Measurements from ENCODE around the gene TENT4A.

The TENT4A gene

GRCh38 chr5:6775571-6775970, 62.3 kb downstream of the TENT4A start:
- no peak for DNase-seq

- DNase-seq = no peak
These were observed 67.7 kb downstream of the TENT4A start for GRCh38 chr5:6780802-6781391.

- no peak for DNase-seq
These were observed 68.5 kb downstream of the TENT4A start for GRCh38 chr5:6781716-6782115.

- DNase-seq = no peak
These were observed 70.6 kb downstream of the TENT4A start for GRCh38 chr5:6783787-6784186.

- no peak for DNase-seq
These were observed 71.2 kb downstream of the TENT4A start for GRCh38 chr5:6784481-6784880.

- no peak for DNase-seq
These were observed 72.1 kb downstream of the TENT4A start for GRCh38 chr5:6785161-6785860.

- no peak for DNase-seq
These were observed 72.6 kb downstream of the TENT4A start for GRCh38 chr5:6785861-6786180.

- DNase-seq = no peak
These were observed 73.7 kb downstream of the TENT4A start for GRCh38 chr5:6786786-6787495.

GRCh38 chr5:6787941-6788340, 74.7 kb downstream of the TENT4A start:
- no peak for DNase-seq

GRCh38 chr5:6788439-6788838, 75.2 kb downstream of the TENT4A start:
- no peak for DNase-seq

- no peak for DNase-seq
These were observed 75.9 kb downstream of the TENT4A start for GRCh38 chr5:6788956-6789649.

- DNase-seq = no peak
These were observed 77.2 kb downstream of the TENT4A start for GRCh38 chr5:6790346-6790865.

- DNase-seq = no peak
These were observed 77.8 kb downstream of the TENT4A start for GRCh38 chr5:6791031-6791430.

- no peak for DNase-seq
These were observed 79.1 kb downstream of the TENT4A start for GRCh38 chr5:6792376-6792775.

- DNase-seq = no peak
These were observed 79.8 kb downstream of the TENT4A start for GRCh38 chr5:6792911-6793471.

GRCh38 chr5:6801236-6801635, 88.0 kb downstream of the TENT4A start:
- DNase-seq = no peak

- DNase-seq = no peak
These were observed 90.8 kb downstream of the TENT4A start for GRCh38 chr5:6803981-6804550.

GRCh38 chr5:6804766-6805501, 91.7 kb downstream of the TENT4A start:
- DNase-seq = no peak

GRCh38 chr5:6805841-6806240, 92.6 kb downstream of the TENT4A start:
- DNase-seq = no peak

All from activated CD4-positive, CD25-positive, alpha-beta regulatory T cell treated with anti-CD3 and anti-CD28 coated beads, Interleukin-2, amount 50 U/mL, for 72 hours (primary cell).